ENCODE measurements around the gene UBE2QL1. TPM values are rescaled to one million over a fixed set of nuclear protein-coding genes. Genes with fewer than 3 reads are reported as not detected.

The UBE2QL1 gene
- total and polyA plus RNA-seq, 4 donors = 0.02 to 0.51 (median 0.09) TPM

GRCh38 chr5:6484446-6484845 lies 35.8 kb downstream of the UBE2QL1 start:
- Histone ChIP-seq H3K9ac (ENCODE audit: insufficient read depth in 1 of 2, low read length in 2 of 2) (no peak overlapping the region), H3K4me3 (no peak overlapping the region), H3K36me3 (ENCODE audit: control insufficient read depth in 4 of 4, insufficient read depth in 4 of 4, low read length in 4 of 4) (no peaks in the 10 kb centered on the region), H3K4me1 (ENCODE audit: control insufficient read depth in 5 of 5, insufficient read depth in 5 of 5, low read length in 5 of 5) (no peaks in the 10 kb centered on the region), H3K27me3 (ENCODE audit: control insufficient read depth in 3 of 3, insufficient read depth in 3 of 3, low read length in 2 of 3) (peaks cover 0 to 4% (median 3%) of the 10 kb centered on the region in 3 donors), H3K9me3 (ENCODE audit: control insufficient read depth in 4 of 4, insufficient read depth in 3 of 4, low read length in 3 of 4) (peaks cover 0 to 11% (median 0%) of the 10 kb centered on the region in 4 donors), H3K27ac (ENCODE audit: low read depth in 1 of 2, low read length in 1 of 2) (no peak overlapping the region)
- WGBS, 2 donors = 77 to 79% methylated on average over 13 of the region's 13 CpGs
- DNase-seq = no peak
- ATAC-seq (ENCODE audit: insufficient read depth, low FRiP score) = no peak
- no peak for TF ChIP-seq CTCF (IDR thresholded peaks at IDR 0.05; ENCODE audit: control extremely low read depth, extremely low read depth)

GRCh38 chr5:6484899-6485298 lies 36.2 kb downstream of the UBE2QL1 start:
- no peak overlapping the region for H3K4me3 ChIP-seq
- H3K9me3 ChIP-seq (ENCODE audit: control insufficient read depth in 4 of 4, insufficient read depth in 3 of 4, low read length in 3 of 4) = peaks cover 0 to 12% (median 0%) of the 10 kb centered on the region in 4 donors
- TF ChIP-seq CTCF (IDR thresholded peaks at IDR 0.05; ENCODE audit: control extremely low read depth, extremely low read depth) = no peak
- H3K4me1 ChIP-seq (ENCODE audit: control insufficient read depth in 5 of 5, insufficient read depth in 5 of 5, low read length in 5 of 5) = no peaks in the 10 kb centered on the region
- DNase-seq (no peak), ATAC-seq (ENCODE audit: insufficient read depth, low FRiP score) (no peak)
- H3K9ac ChIP-seq (ENCODE audit: insufficient read depth in 1 of 2, low read length in 2 of 2) = no peak overlapping the region
- H3K27ac ChIP-seq (ENCODE audit: low read depth in 1 of 2, low read length in 1 of 2) = no peak overlapping the region
- WGBS, 2 donors = 65 to 67% methylated on average over 5 of the region's 5 CpGs
- H3K27me3 ChIP-seq (ENCODE audit: control insufficient read depth in 3 of 3, insufficient read depth in 3 of 3, low read length in 2 of 3) = peaks cover 0 to 4% (median 3%) of the 10 kb centered on the region in 3 donors
- H3K36me3 ChIP-seq (ENCODE audit: control insufficient read depth in 4 of 4, insufficient read depth in 4 of 4, low read length in 4 of 4) = no peaks in the 10 kb centered on the region

- DNase-seq (no peak), ATAC-seq (ENCODE audit: insufficient read depth, low FRiP score) (no peak)
- TF ChIP-seq CTCF (IDR thresholded peaks at IDR 0.05; ENCODE audit: control extremely low read depth, extremely low read depth) = no peak
- H3K27ac ChIP-seq (ENCODE audit: low read depth in 1 of 2, low read length in 1 of 2) = no peak overlapping the region
- no peak overlapping the region for H3K4me3 ChIP-seq
- H3K36me3 ChIP-seq (ENCODE audit: control insufficient read depth in 4 of 4, insufficient read depth in 4 of 4, low read length in 4 of 4) = no peaks in the 10 kb centered on the region
- no peak overlapping the region for H3K9ac ChIP-seq (ENCODE audit: insufficient read depth in 1 of 2, low read length in 2 of 2)
- peaks cover 0 to 12% (median 0%) of the 10 kb centered on the region in 4 donors for H3K9me3 ChIP-seq (ENCODE audit: control insufficient read depth in 4 of 4, insufficient read depth in 3 of 4, low read length in 3 of 4)
- peaks cover 0 to 4% (median 3%) of the 10 kb centered on the region in 3 donors for H3K27me3 ChIP-seq (ENCODE audit: control insufficient read depth in 3 of 3, insufficient read depth in 3 of 3, low read length in 2 of 3)
- H3K4me1 ChIP-seq (ENCODE audit: control insufficient read depth in 5 of 5, insufficient read depth in 5 of 5, low read length in 5 of 5) = no peaks in the 10 kb centered on the region
- 18 to 26% methylated on average over 4 of the region's 4 CpGs for WGBS, 2 donors
Measured at GRCh38 chr5:6485441-6485840, 36.8 kb downstream of the UBE2QL1 start.

GRCh38 chr5:6486074-6486473 lies 37.4 kb downstream of the UBE2QL1 start:
- Histone ChIP-seq H3K4me1 (ENCODE audit: control insufficient read depth in 5 of 5, insufficient read depth in 5 of 5, low read length in 5 of 5) (no peaks in the 10 kb centered on the region), H3K9ac (ENCODE audit: insufficient read depth in 1 of 2, low read length in 2 of 2) (no peak overlapping the region), H3K27me3 (ENCODE audit: control insufficient read depth in 3 of 3, insufficient read depth in 3 of 3, low read length in 2 of 3) (peaks cover 0 to 4% (median 3%) of the 10 kb centered on the region in 3 donors), H3K9me3 (ENCODE audit: control insufficient read depth in 4 of 4, insufficient read depth in 3 of 4, low read length in 3 of 4) (peaks cover 0 to 11% (median 0%) of the 10 kb centered on the region in 4 donors), H3K27ac (ENCODE audit: low read depth in 1 of 2, low read length in 1 of 2) (no peak overlapping the region), H3K36me3 (ENCODE audit: control insufficient read depth in 4 of 4, insufficient read depth in 4 of 4, low read length in 4 of 4) (no peaks in the 10 kb centered on the region), H3K4me3 (no peak overlapping the region)
- 78 to 84% methylated on average over 1 of the region's 1 CpG for WGBS, 2 donors
- DNase-seq (no peak), ATAC-seq (ENCODE audit: insufficient read depth, low FRiP score) (no peak)
- no peak for TF ChIP-seq CTCF (IDR thresholded peaks at IDR 0.05; ENCODE audit: control extremely low read depth, extremely low read depth)
